OCI-LY3 (cell line): ENCODE data around the gene IL18.

Experiments
- CTCF ChIP-seq: fragments of 200-600, 300-600 bp; sonication (generic); IDR thresholded peaks from 2 replicates; pipeline ENCODE4 v1.5.1; 2014; ENCODE audit warnings: antibody characterized with exemption, low read length, low read depth
- EZH2phosphoT487 ChIP-seq: fragments of 200-600 bp; shearing (Covaris generic); IDR thresholded peaks from 2 replicates; pipeline ENCODE4 v1.6.1; 2018; ENCODE audit warnings: antibody characterized with exemption, mixed run types, low read depth

GRCh38 chr11:112132737-112133136 is 31.2 kb downstream of the IL18 start:
- TF ChIP-seq CTCF, result no peak
- TF ChIP-seq EZH2phosphoT487, result no peak
